Ishikawa (cell line): ENCODE measurements around the gene MRPS12.

ENCODE experiments used
- CEBPB ChIP-seq: IDR thresholded peaks from 2 replicates; pipeline ENCODE4 v1.6.1; 2012
- CREB1 ChIP-seq: IDR thresholded peaks from 2 replicates; pipeline ENCODE4 v1.6.1; 2012; ENCODE audit warnings: low read depth
- EGR1 ChIP-seq: IDR thresholded peaks from 2 replicates; pipeline ENCODE4 v1.6.1; 2012
- EP300 ChIP-seq: IDR thresholded peaks from 2 replicates; pipeline ENCODE4 v1.6.1; 2012; ENCODE audit warnings: borderline replicate concordance
- FOXM1 ChIP-seq: IDR thresholded peaks from 2 replicates; pipeline ENCODE4 v1.6.1; 2012; ENCODE audit warnings: low read depth, borderline replicate concordance
- NFIC ChIP-seq: IDR thresholded peaks from 2 replicates; pipeline ENCODE4 v1.6.1; 2012
- RAD21 ChIP-seq: IDR thresholded peaks from 2 replicates; pipeline ENCODE4 v1.6.1; 2012; ENCODE audit warnings: low read depth
- TAF1 ChIP-seq: IDR thresholded peaks from 2 replicates; pipeline ENCODE4 v1.6.1; 2012; ENCODE audit warnings: low read depth, mild to moderate bottlenecking
- TCF12 ChIP-seq: IDR thresholded peaks from 2 replicates; pipeline ENCODE4 v1.6.1; 2012; ENCODE audit warnings: low read depth
- TEAD4 ChIP-seq: IDR thresholded peaks from 2 replicates; pipeline ENCODE4 v1.6.1; 2012
- USF1 ChIP-seq: IDR thresholded peaks from 2 replicates; pipeline ENCODE4 v1.6.1; 2012
- YY1 ChIP-seq: IDR thresholded peaks from 2 replicates; pipeline ENCODE4 v1.6.1; 2012; ENCODE audit warnings: low read depth
- ZBTB7A ChIP-seq: IDR thresholded peaks from 2 replicates; pipeline ENCODE4 v1.6.1; 2012; ENCODE audit warnings: low read depth
- TF ChIP-seq, protein P1 (sequence below): IDR thresholded peaks from 2 replicates; pipeline ENCODE4 v1.6.1; 2012
- TF ChIP-seq, protein P2 (sequence below): IDR thresholded peaks from 2 replicates; pipeline ENCODE4 v1.6.1; 2012; ENCODE audit warnings: low read depth, mild to moderate bottlenecking

The MRPS12 gene

GRCh38 chr19:38951187-38951586 is 20.4 kb downstream of the MRPS12 start:
- TF ChIP-seq TEAD4 (no peak), EGR1 (no peak), TCF12 (no peak), USF1 (no peak), RAD21 (no peak), CREB1 (no peak)
- TF ChIP-seq, protein P1, sequence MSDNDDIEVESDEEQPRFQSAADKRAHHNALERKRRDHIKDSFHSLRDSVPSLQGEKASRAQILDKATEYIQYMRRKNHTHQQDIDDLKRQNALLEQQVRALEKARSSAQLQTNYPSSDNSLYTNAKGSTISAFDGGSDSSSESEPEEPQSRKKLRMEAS: no peak

DNA sequence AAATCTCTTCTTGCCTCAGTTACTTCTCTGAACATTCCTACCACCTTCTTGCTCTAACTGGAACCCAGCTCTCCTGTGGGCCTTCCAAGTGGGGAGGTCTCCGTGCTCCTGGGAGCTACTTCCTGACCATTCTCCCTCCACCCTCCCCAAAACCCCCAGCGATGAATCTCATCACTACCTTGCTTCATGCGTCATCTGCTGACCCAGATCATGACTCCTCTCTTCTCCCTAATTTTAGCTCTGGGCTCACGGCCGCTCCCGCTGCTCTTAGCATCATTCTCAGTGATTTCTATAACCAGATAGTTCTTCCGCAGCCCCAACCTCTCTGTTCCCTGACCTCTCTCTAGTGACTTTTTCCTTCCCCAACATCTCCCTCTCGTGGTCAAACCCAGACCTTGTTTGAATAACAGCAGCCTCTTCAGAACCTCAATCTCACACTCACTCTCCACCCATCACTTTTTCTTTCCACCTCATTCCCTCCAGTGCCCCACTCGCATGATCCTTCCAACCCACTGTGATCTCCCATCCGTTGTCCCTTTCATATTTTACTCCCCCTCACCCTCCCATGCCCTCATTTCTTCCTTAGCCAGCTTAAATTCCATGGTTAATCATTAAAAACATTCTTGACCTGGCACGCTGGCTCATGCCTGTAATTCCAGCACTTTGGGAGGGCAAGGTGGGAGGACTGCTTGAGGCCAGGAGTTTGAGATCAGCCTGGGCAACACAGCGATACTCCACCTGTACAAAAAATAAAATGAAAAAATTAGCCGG is 21.8 kb downstream of the MRPS12 start:
- TF ChIP-seq FOXM1: no peak
- TF ChIP-seq EGR1: no peak
- TF ChIP-seq RAD21: peak; percentile 29
- no peak for TF ChIP-seq USF1
- TF ChIP-seq EP300: no peak
- no peak for TF ChIP-seq TAF1

- TF ChIP-seq, protein P1: no peak
- no peak for TF ChIP-seq CEBPB
- TF ChIP-seq USF1: no peak
- no peak for TF ChIP-seq EP300
- no peak for TF ChIP-seq EGR1
- no peak for TF ChIP-seq RAD21
- no peak for TF ChIP-seq TAF1
- TF ChIP-seq CREB1: no peak
These were observed 22.9 kb downstream of the MRPS12 start for GRCh38 chr19:38953677-38954076.

DNA sequence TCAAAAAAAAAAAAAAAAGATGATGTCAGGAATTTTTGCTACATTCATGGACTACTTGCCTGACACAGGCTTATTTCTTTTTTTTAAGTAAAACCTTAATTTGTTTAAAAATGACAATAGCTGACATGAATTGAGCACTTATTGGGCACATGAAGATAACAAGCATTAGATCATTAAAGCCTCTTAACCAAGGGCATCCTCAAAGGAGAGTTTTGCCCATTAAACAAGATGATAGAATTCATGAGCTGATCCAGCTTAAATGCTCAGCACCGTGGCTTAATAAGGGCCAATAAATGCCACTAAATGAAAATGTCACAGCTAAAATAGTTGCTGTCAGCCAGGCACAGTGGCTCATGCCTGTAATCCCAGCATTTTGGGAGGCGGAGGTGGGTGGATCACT is 25.5 kb downstream of the MRPS12 start:
- no peak for TF ChIP-seq RAD21
- no peak for TF ChIP-seq FOXM1
- TF ChIP-seq, protein P1: no peak
- no peak for TF ChIP-seq TEAD4
- TF ChIP-seq NFIC: no peak
- TF ChIP-seq CREB1: no peak
- TF ChIP-seq EP300: no peak
- no peak for TF ChIP-seq CEBPB
- TF ChIP-seq ZBTB7A: no peak
- no peak for TF ChIP-seq TCF12
- TF ChIP-seq TAF1: no peak
- no peak for TF ChIP-seq USF1
- TF ChIP-seq, protein P2, sequence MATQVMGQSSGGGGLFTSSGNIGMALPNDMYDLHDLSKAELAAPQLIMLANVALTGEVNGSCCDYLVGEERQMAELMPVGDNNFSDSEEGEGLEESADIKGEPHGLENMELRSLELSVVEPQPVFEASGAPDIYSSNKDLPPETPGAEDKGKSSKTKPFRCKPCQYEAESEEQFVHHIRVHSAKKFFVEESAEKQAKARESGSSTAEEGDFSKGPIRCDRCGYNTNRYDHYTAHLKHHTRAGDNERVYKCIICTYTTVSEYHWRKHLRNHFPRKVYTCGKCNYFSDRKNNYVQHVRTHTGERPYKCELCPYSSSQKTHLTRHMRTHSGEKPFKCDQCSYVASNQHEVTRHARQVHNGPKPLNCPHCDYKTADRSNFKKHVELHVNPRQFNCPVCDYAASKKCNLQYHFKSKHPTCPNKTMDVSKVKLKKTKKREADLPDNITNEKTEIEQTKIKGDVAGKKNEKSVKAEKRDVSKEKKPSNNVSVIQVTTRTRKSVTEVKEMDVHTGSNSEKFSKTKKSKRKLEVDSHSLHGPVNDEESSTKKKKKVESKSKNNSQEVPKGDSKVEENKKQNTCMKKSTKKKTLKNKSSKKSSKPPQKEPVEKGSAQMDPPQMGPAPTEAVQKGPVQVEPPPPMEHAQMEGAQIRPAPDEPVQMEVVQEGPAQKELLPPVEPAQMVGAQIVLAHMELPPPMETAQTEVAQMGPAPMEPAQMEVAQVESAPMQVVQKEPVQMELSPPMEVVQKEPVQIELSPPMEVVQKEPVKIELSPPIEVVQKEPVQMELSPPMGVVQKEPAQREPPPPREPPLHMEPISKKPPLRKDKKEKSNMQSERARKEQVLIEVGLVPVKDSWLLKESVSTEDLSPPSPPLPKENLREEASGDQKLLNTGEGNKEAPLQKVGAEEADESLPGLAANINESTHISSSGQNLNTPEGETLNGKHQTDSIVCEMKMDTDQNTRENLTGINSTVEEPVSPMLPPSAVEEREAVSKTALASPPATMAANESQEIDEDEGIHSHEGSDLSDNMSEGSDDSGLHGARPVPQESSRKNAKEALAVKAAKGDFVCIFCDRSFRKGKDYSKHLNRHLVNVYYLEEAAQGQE: no peak
- TF ChIP-seq YY1: no peak
- TF ChIP-seq EGR1: no peak

DNA sequence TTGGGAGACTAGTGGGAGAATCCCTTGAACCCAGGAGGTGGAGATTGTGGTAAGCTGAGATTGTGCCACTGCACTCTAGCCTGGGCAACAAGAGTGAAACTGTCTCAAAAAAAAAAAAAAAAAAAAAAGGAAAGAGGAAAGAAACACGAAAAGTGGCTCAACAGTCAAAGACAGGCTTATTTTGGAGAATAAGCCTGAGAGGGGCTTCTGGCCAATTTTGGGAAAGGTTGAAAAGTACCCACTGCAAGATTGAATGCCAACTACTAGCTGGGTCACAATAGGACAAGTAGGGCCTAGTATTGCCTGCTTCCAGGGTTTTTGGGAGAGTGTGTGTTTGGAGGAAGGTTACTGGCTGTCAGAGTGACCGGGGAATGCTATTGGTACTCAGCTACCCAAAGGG is 27.6 kb downstream of the MRPS12 start:
- TF ChIP-seq, protein P2: no peak
- TF ChIP-seq TAF1: no peak
- no peak for TF ChIP-seq TCF12
- no peak for TF ChIP-seq EGR1
- TF ChIP-seq CEBPB: no peak
- no peak for TF ChIP-seq CREB1
- TF ChIP-seq RAD21: no peak
- TF ChIP-seq, protein P1: no peak
- no peak for TF ChIP-seq USF1
- TF ChIP-seq YY1: no peak
- TF ChIP-seq EP300: no peak
